Activated CD8-positive, alpha-beta memory T cell treated with anti-CD3 and anti-CD28 coated beads, Interleukin-2, amount 50 U/mL, for 24 hours (primary cell): ENCODE data around the gene PHC2.

ENCODE experiments used
- DNase-seq: peaks from one replicate; pipeline ENCODE4 v3.0.0-alpha.2; 2020; ENCODE audit errors: extremely low read depth

Gene PHC2

GRCh38 chr1:33430692-33431593 is at the start of gene PHC2:
Gene PHC2 (minus strand): TSS chr1:33431095. CDS start chr1:33375539, 55,556 bp downstream.
- DNase-seq = peak; percentile 86

- no peak for DNase-seq
Measured at GRCh38 chr1:33477451-33477850, 46.6 kb upstream of the PHC2 start.

- DNase-seq = no peak
Measured at GRCh38 chr1:33473900-33474299, 43.0 kb upstream of the PHC2 start.

GRCh38 chr1:33472269-33472980 is 41.5 kb upstream of the PHC2 start, which contains the start of gene ZSCAN20:
Gene ZSCAN20 (plus strand): TSS chr1:33472645. CDS start chr1:33479289, 6,644 bp downstream.
- peak; percentile 83 for DNase-seq

GRCh38 chr1:33471416-33471815 is 40.5 kb upstream of the PHC2 start:
- no peak for DNase-seq

- DNase-seq = no peak
Measured at GRCh38 chr1:33470495-33471012, 39.7 kb upstream of the PHC2 start.

GRCh38 chr1:33469691-33470090 is 38.8 kb upstream of the PHC2 start:
- DNase-seq = no peak

GRCh38 chr1:33468967-33469366 is 38.1 kb upstream of the PHC2 start:
- no peak for DNase-seq

GRCh38 chr1:33468531-33468930 is 37.6 kb upstream of the PHC2 start:
- no peak for DNase-seq

- no peak for DNase-seq
Measured at GRCh38 chr1:33468011-33468410, 37.1 kb upstream of the PHC2 start.

GRCh38 chr1:33466159-33466558 is 35.3 kb upstream of the PHC2 start:
- no peak for DNase-seq

- no peak for DNase-seq
Measured at GRCh38 chr1:33465316-33465715, 34.4 kb upstream of the PHC2 start.

- no peak for DNase-seq
Measured at GRCh38 chr1:33464552-33464951, 33.7 kb upstream of the PHC2 start.

GRCh38 chr1:33462405-33463164 is 31.7 kb upstream of the PHC2 start:
- DNase-seq = no peak

- DNase-seq = no peak
Measured at GRCh38 chr1:33460947-33461629, 30.2 kb upstream of the PHC2 start.

GRCh38 chr1:33460144-33460543 is 29.2 kb upstream of the PHC2 start:
- no peak for DNase-seq

GRCh38 chr1:33459691-33460090 is 28.8 kb upstream of the PHC2 start:
- DNase-seq = no peak

GRCh38 chr1:33456502-33456886 is 25.6 kb upstream of the PHC2 start:
- DNase-seq = no peak

- DNase-seq = no peak
Measured at GRCh38 chr1:33455539-33456501, 24.9 kb upstream of the PHC2 start.

GRCh38 chr1:33454646-33455282 is 23.9 kb upstream of the PHC2 start:
- no peak for DNase-seq
